Measurements from ENCODE around the gene RASGRF2.

DNA sequence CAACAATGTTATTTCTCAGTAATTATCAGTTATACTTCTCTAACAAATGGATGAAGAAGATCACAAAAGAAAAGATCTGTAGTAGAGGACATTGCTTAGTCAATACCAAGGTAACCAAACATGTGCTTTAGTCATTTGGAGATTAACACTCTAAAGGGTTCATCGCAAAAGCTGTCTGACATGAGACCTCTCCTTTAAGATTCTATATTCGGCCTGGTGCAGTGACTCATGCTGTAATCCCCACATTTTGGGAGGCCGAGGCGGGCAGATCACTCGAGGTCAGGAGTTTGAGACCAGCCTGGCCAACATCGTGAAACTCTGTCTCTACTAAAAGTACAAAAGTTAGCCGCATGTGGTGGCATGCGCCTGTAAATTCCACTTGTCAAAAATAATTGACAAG is 254.7 kb downstream of the RASGRF2 start:
- TF ChIP-seq, protein P1, sequence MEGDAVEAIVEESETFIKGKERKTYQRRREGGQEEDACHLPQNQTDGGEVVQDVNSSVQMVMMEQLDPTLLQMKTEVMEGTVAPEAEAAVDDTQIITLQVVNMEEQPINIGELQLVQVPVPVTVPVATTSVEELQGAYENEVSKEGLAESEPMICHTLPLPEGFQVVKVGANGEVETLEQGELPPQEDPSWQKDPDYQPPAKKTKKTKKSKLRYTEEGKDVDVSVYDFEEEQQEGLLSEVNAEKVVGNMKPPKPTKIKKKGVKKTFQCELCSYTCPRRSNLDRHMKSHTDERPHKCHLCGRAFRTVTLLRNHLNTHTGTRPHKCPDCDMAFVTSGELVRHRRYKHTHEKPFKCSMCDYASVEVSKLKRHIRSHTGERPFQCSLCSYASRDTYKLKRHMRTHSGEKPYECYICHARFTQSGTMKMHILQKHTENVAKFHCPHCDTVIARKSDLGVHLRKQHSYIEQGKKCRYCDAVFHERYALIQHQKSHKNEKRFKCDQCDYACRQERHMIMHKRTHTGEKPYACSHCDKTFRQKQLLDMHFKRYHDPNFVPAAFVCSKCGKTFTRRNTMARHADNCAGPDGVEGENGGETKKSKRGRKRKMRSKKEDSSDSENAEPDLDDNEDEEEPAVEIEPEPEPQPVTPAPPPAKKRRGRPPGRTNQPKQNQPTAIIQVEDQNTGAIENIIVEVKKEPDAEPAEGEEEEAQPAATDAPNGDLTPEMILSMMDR (conservative IDR thresholded peaks at IDR 0.05; ENCODE audit: low read length), result no peak
- no peak for TF ChIP-seq EZH2phosphoT487 (IDR thresholded peaks at IDR 0.05; ENCODE audit: borderline replicate concordance, low read depth, low read length)
